ENCODE data around the gene STARD8.

- TF ChIP-seq POLR2A (IDR thresholded peaks at IDR 0.05; ENCODE audit: low read length) (no peak), GATA1 (IDR thresholded peaks at IDR 0.05; ENCODE audit: low read depth, low read length) (no peak)
These were observed 102.0 kb downstream of the STARD8 start for GRCh38 chrX:68749426-68749825.

Measured in erythroblast (primary cell).